Neural cell (in vitro differentiated cells): ENCODE results near the gene PLCL2. TPM values are rescaled to one million over a fixed set of nuclear protein-coding genes. Genes with fewer than 3 reads are reported as not detected.
"Not testable (repeated sequence)": the region's sequence is repeated elsewhere in the genome, so short reads cannot be mapped to it uniquely, and the experiment has no call there.

ENCODE experiments used
- H2AFZ ChIP-seq: fragments of 200-600, 300-800 bp; sonication (generic), shearing (Covaris generic); 2 replicates; pipeline ENCODE4 v1.6.0; 2014; ENCODE audit warnings: low read depth, mild to moderate bottlenecking, antibody characterized with exemption, low read length, moderate library complexity
- H3F3A ChIP-seq: fragments of 200-600 bp; shearing (Covaris generic); 2 replicates; pipeline ENCODE4 v1.6.1; 2016; ENCODE audit warnings: mild to moderate bottlenecking, moderate library complexity, mixed read lengths, antibody characterized with exemption, low read length; ENCODE audit not compliant: insufficient read depth, poor library complexity, severe bottlenecking
- H3K27ac ChIP-seq: fragments of 200-600, 300-800 bp; sonication (generic), shearing (Covaris generic); 2 replicates; pipeline ENCODE4 v1.5.1; 2014; ENCODE audit warnings: mild to moderate bottlenecking, low read length, moderate library complexity
- H3K27me3 ChIP-seq: fragments of 300-800, 200-600 bp; sonication (generic), shearing (Covaris generic); 2 replicates; pipeline ENCODE4 v1.6.0; 2014; ENCODE audit warnings: mild to moderate bottlenecking, low read depth, low read length, moderate library complexity; ENCODE audit not compliant: insufficient read depth
- H3K36me3 ChIP-seq: fragments of 300-800, 200-600 bp; sonication (generic), shearing (Covaris generic); 2 replicates; pipeline ENCODE4 v1.5.1; 2014; ENCODE audit warnings: mild to moderate bottlenecking, antibody characterized with exemption, low read length, moderate library complexity; ENCODE audit not compliant: insufficient read depth
- H3K4me2 ChIP-seq: fragments of 300-800, 200-600 bp; sonication (generic), shearing (Covaris generic); 2 replicates; pipeline ENCODE4 v1.6.0; 2014; ENCODE audit warnings: mild to moderate bottlenecking, low read length
- H3K4me3 ChIP-seq: fragments of 300-800, 200-600 bp; sonication (generic), shearing (Covaris generic); 2 replicates; pipeline ENCODE4 v1.5.1; 2014; ENCODE audit warnings: mild to moderate bottlenecking, low read length, moderate library complexity
- H3K79me2 ChIP-seq: fragments of 200-600 bp; shearing (Covaris generic); replicated peaks from 2 replicates; pipeline ENCODE4 v1.6.0; 2014; ENCODE audit warnings: mild to moderate bottlenecking, low read length, moderate library complexity; ENCODE audit not compliant: insufficient read depth
- H3K9ac ChIP-seq: fragments of 300-800, 200-600 bp; sonication (generic), shearing (Covaris generic); 2 replicates; pipeline ENCODE4 v1.6.1; 2016; ENCODE audit warnings: mild to moderate bottlenecking, low read length, mixed read lengths
- H3K9me2 ChIP-seq: fragments of 200-600 bp; shearing (Covaris generic); 2 replicates; pipeline ENCODE4 v1.6.1; 2016; ENCODE audit warnings: mild to moderate bottlenecking, low read length, mixed read lengths; ENCODE audit not compliant: insufficient read depth
- H3K9me3 ChIP-seq: fragments of 200-600, 300-800 bp; sonication (generic), shearing (Covaris generic); 2 replicates; pipeline ENCODE4 v1.6.1; 2016; ENCODE audit warnings: mild to moderate bottlenecking, mixed run types, low read length, moderate library complexity, mixed read lengths
- H4K20me1 ChIP-seq: fragments of 200-600 bp; shearing (Covaris generic); 2 replicates; pipeline ENCODE4 v1.6.1; 2016; ENCODE audit warnings: mild to moderate bottlenecking, mixed run types; ENCODE audit not compliant: insufficient read depth
- EP300 ChIP-seq: fragments of 450-650 bp; conservative IDR thresholded peaks from 2 replicates; pipeline ENCODE4 v1.6.1; 2014; ENCODE audit warnings: antibody characterized with exemption, mild to moderate bottlenecking, moderate library complexity; ENCODE audit not compliant: poor library complexity, severe bottlenecking
- EZH2 ChIP-seq: fragments of 200-600, 300-800 bp; shearing (Covaris generic), sonication (generic); IDR thresholded peaks from 2 replicates; pipeline ENCODE4 v1.6.1; 2014; ENCODE audit warnings: antibody characterized with exemption, low read length, borderline replicate concordance, mild to moderate bottlenecking; ENCODE audit not compliant: insufficient read depth, poor library complexity, severe bottlenecking
- MXI1 ChIP-seq: fragments of 450-650 bp; conservative IDR thresholded peaks from 2 replicates; pipeline ENCODE4 v1.6.1; 2014; ENCODE audit warnings: antibody characterized with exemption, mild to moderate bottlenecking; ENCODE audit not compliant: poor library complexity, severe bottlenecking
- POLR2AphosphoS5 ChIP-seq: IDR thresholded peaks from 2 replicates; pipeline ENCODE4 v1.6.1; 2012
- RAD21 ChIP-seq: fragments of 450-650 bp; conservative IDR thresholded peaks from 2 replicates; pipeline ENCODE4 v1.6.1; 2014; ENCODE audit warnings: antibody characterized with exemption, mild to moderate bottlenecking, moderate library complexity
- SMC3 ChIP-seq: fragments of 450-650 bp; conservative IDR thresholded peaks from 2 replicates; pipeline ENCODE4 v1.6.1; 2014; ENCODE audit warnings: antibody characterized with exemption, mild to moderate bottlenecking, moderate library complexity; ENCODE audit not compliant: poor library complexity
- TAF1 ChIP-seq: IDR thresholded peaks from 2 replicates; pipeline ENCODE4 v1.6.1; 2012; ENCODE audit warnings: low read depth
- polyA plus RNA-seq: library from polyadenylated mRNA; depleted of rRNA; stranded (reverse); fragments of >200 nt; gene quantifications from 2 replicates; pipeline ENCODE4 v1.2.3, GENCODE V29; 2014
- TF ChIP-seq, protein P1 (sequence below): IDR thresholded peaks from 2 replicates; pipeline ENCODE4 v1.6.1; 2012; ENCODE audit warnings: borderline replicate concordance
- TF ChIP-seq, protein P2 (sequence below): fragments of 450-650 bp; IDR thresholded peaks from 2 replicates; pipeline ENCODE4 v1.5.1; 2014; ENCODE audit warnings: antibody characterized with exemption, mild to moderate bottlenecking, moderate library complexity; ENCODE audit not compliant: poor library complexity, severe bottlenecking

The PLCL2 gene
- polyA plus RNA-seq, 1 donor from 2014 or later = 69.8 TPM

DNA sequence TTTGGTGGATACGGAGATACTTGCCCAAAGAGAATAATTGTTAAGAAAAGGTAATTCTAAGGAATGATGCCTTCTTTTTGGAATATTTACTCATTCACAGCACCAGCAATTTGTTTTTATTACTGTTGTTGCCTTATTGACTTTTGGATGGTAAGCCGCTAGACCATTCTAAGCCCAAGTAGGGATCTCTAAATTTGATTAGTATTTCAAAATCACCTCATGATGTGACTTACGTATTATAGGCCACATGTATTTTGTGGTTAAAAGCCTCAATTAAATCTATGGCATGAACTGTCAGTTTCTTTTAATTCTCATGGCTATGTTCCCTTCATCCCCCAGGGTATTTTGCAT is 94.1 kb downstream of the PLCL2 start:
- no peaks in the 10 kb centered on the region for H3K9me2 ChIP-seq
- no peaks in the 10 kb centered on the region for H3K27me3 ChIP-seq
- H3K36me3 ChIP-seq = no peaks in the 10 kb centered on the region
- no peaks in the 10 kb centered on the region for H3K9me3 ChIP-seq
- H3K27ac ChIP-seq = no peak overlapping the region
- no peaks in the 10 kb centered on the region for H3F3A ChIP-seq
- no peak for TF ChIP-seq MXI1
- no peak for TF ChIP-seq TAF1
- TF ChIP-seq, protein P1, sequence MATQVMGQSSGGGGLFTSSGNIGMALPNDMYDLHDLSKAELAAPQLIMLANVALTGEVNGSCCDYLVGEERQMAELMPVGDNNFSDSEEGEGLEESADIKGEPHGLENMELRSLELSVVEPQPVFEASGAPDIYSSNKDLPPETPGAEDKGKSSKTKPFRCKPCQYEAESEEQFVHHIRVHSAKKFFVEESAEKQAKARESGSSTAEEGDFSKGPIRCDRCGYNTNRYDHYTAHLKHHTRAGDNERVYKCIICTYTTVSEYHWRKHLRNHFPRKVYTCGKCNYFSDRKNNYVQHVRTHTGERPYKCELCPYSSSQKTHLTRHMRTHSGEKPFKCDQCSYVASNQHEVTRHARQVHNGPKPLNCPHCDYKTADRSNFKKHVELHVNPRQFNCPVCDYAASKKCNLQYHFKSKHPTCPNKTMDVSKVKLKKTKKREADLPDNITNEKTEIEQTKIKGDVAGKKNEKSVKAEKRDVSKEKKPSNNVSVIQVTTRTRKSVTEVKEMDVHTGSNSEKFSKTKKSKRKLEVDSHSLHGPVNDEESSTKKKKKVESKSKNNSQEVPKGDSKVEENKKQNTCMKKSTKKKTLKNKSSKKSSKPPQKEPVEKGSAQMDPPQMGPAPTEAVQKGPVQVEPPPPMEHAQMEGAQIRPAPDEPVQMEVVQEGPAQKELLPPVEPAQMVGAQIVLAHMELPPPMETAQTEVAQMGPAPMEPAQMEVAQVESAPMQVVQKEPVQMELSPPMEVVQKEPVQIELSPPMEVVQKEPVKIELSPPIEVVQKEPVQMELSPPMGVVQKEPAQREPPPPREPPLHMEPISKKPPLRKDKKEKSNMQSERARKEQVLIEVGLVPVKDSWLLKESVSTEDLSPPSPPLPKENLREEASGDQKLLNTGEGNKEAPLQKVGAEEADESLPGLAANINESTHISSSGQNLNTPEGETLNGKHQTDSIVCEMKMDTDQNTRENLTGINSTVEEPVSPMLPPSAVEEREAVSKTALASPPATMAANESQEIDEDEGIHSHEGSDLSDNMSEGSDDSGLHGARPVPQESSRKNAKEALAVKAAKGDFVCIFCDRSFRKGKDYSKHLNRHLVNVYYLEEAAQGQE = no peak
- no peak for TF ChIP-seq EZH2
- TF ChIP-seq RAD21 = no peak
- TF ChIP-seq, protein P2, sequence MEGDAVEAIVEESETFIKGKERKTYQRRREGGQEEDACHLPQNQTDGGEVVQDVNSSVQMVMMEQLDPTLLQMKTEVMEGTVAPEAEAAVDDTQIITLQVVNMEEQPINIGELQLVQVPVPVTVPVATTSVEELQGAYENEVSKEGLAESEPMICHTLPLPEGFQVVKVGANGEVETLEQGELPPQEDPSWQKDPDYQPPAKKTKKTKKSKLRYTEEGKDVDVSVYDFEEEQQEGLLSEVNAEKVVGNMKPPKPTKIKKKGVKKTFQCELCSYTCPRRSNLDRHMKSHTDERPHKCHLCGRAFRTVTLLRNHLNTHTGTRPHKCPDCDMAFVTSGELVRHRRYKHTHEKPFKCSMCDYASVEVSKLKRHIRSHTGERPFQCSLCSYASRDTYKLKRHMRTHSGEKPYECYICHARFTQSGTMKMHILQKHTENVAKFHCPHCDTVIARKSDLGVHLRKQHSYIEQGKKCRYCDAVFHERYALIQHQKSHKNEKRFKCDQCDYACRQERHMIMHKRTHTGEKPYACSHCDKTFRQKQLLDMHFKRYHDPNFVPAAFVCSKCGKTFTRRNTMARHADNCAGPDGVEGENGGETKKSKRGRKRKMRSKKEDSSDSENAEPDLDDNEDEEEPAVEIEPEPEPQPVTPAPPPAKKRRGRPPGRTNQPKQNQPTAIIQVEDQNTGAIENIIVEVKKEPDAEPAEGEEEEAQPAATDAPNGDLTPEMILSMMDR = no peak
- no peak for TF ChIP-seq EP300
- TF ChIP-seq SMC3 = no peak
- no peak for TF ChIP-seq POLR2AphosphoS5
- H2AFZ ChIP-seq = no peak overlapping the region
- H4K20me1 ChIP-seq = no peaks in the 10 kb centered on the region
- peaks cover 34% of the 10 kb centered on the region for H3K79me2 ChIP-seq
- no peak overlapping the region for H3K4me2 ChIP-seq
- H3K9ac ChIP-seq = no peak overlapping the region
- no peak overlapping the region for H3K4me3 ChIP-seq

DNA sequence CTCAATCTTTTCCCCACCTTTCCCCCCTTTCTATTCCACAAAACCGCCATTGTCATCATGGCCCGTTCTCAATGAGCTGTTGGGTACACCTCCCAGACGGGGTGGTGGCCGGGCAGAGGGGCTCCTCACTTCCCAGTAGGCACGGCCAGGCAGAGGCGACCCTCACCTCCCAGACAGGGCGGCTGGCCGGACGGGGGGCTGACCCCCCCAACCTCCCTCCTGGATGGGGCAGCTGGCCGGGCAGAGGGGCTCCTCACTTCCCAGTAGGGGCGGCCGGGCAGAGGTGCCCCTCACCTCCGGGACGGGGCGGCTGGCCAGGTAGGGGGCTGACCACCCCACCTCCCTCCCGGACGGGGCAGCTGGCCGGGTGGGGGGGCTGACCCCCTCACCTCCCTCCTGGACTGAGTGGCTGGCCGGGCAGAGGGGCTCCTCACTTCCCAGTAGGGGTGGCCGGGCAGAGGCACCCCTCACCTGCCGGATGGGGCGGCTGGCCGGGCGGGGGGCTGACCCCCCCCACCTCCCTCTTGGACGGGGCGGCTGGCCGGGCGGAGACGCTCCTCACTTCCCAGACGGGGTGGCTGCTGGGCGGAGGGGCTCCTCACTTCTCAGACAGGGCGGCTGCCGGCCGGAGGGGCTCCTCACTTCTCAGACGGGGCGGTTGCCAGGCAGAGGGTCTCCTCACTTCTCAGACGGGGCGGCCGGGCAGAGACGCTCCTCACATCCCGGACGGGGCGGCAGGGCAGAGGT is 95.2 kb downstream of the PLCL2 start:
- not testable (repeated sequence) for H4K20me1 ChIP-seq, H3K4me2 ChIP-seq, H3K27me3 ChIP-seq, H3K27ac ChIP-seq, H3K36me3 ChIP-seq, H2AFZ ChIP-seq, H3K9ac ChIP-seq, H3K9me3 ChIP-seq, H3F3A ChIP-seq, H3K9me2 ChIP-seq, H3K4me3 ChIP-seq
- peaks cover 27% of the 10 kb centered on the region for H3K79me2 ChIP-seq

- H3K9me2 ChIP-seq, H3K9me3 ChIP-seq, H3K36me3 ChIP-seq, H3F3A ChIP-seq, H3K27ac ChIP-seq, H3K4me3 ChIP-seq, H4K20me1 ChIP-seq, H3K4me2 ChIP-seq, H3K27me3 ChIP-seq, H3K9ac ChIP-seq, H2AFZ ChIP-seq: not testable (repeated sequence)
- H3K79me2 ChIP-seq = peaks cover 27% of the 10 kb centered on the region
Observed at GRCh38 chr3:16980526-16980925, 95.8 kb downstream of the PLCL2 start.
